ENCODE results near the gene CCDC158.

- TF ChIP-seq CTCF (IDR thresholded peaks at IDR 0.05) (no peak), ZFX (IDR thresholded peaks at IDR 0.05; ENCODE audit: borderline replicate concordance) (no peak)
These were observed 37.4 kb upstream of the CCDC158 start for GRCh38 chr4:76458297-76458696.
